ENCODE results near the gene NFATC1.

NFATC1 gene

GRCh38 chr18:79440316-79441110 lies 44.8 kb downstream of the NFATC1 start:
- TF ChIP-seq FOXP2 (optimal IDR thresholded peaks at IDR 0.05; ENCODE audit: borderline replicate concordance, extremely low read depth, extremely low read length, insufficient read depth): no peak
- TF ChIP-seq SIN3A (IDR thresholded peaks at IDR 0.05; ENCODE audit: borderline replicate concordance, insufficient read depth, low read length): no peak
- TF ChIP-seq TAF1 (IDR thresholded peaks at IDR 0.05; ENCODE audit: borderline replicate concordance, insufficient read depth, low read length): no peak
- no peak for TF ChIP-seq POLR2AphosphoS5 (IDR thresholded peaks at IDR 0.05; ENCODE audit: low read depth, low read length)
- no peak for TF ChIP-seq REST (IDR thresholded peaks at IDR 0.05; ENCODE audit: insufficient read depth in 1 of 2, low read depth in 2 of 2, low read length in 2 of 2)

GRCh38 chr18:79441420-79441819 lies 45.7 kb downstream of the NFATC1 start:
- TF ChIP-seq TAF1 (IDR thresholded peaks at IDR 0.05; ENCODE audit: borderline replicate concordance, insufficient read depth, low read length) (no peak), FOXP2 (optimal IDR thresholded peaks at IDR 0.05; ENCODE audit: borderline replicate concordance, extremely low read depth, extremely low read length, insufficient read depth) (no peak), POLR2AphosphoS5 (IDR thresholded peaks at IDR 0.05; ENCODE audit: low read depth, low read length) (no peak), REST (IDR thresholded peaks at IDR 0.05; ENCODE audit: insufficient read depth in 1 of 2, low read depth in 2 of 2, low read length in 2 of 2) (no peak), SIN3A (IDR thresholded peaks at IDR 0.05; ENCODE audit: borderline replicate concordance, insufficient read depth, low read length) (no peak)

GRCh38 chr18:79442508-79443221 lies 46.9 kb downstream of the NFATC1 start:
- TF ChIP-seq POLR2AphosphoS5 (IDR thresholded peaks at IDR 0.05; ENCODE audit: low read depth, low read length): no peak
- TF ChIP-seq SIN3A (IDR thresholded peaks at IDR 0.05; ENCODE audit: borderline replicate concordance, insufficient read depth, low read length): no peak
- no peak for TF ChIP-seq TAF1 (IDR thresholded peaks at IDR 0.05; ENCODE audit: borderline replicate concordance, insufficient read depth, low read length)
- TF ChIP-seq FOXP2 (optimal IDR thresholded peaks at IDR 0.05; ENCODE audit: borderline replicate concordance, extremely low read depth, extremely low read length, insufficient read depth): no peak
- TF ChIP-seq REST (IDR thresholded peaks at IDR 0.05; ENCODE audit: insufficient read depth in 1 of 2, low read depth in 2 of 2, low read length in 2 of 2): no peak

GRCh38 chr18:79445221-79445620 lies 49.5 kb downstream of the NFATC1 start:
- no peak for TF ChIP-seq POLR2AphosphoS5 (IDR thresholded peaks at IDR 0.05; ENCODE audit: low read depth, low read length)
- TF ChIP-seq FOXP2 (optimal IDR thresholded peaks at IDR 0.05; ENCODE audit: borderline replicate concordance, extremely low read depth, extremely low read length, insufficient read depth): no peak
- no peak for TF ChIP-seq REST (IDR thresholded peaks at IDR 0.05; ENCODE audit: insufficient read depth in 1 of 2, low read depth in 2 of 2, low read length in 2 of 2)
- no peak for TF ChIP-seq TAF1 (IDR thresholded peaks at IDR 0.05; ENCODE audit: borderline replicate concordance, insufficient read depth, low read length)
- TF ChIP-seq SIN3A (IDR thresholded peaks at IDR 0.05; ENCODE audit: borderline replicate concordance, insufficient read depth, low read length): no peak
